BLaER1 treated with 17β-estradiol and CSF1 and Interleukin-3, amounts not matched to agents 10 nM and 100 nM (cell line): ENCODE data around the gene PRUNE2.
A peak's percentile ranks its signal among the peaks of the same experiment; 100 is the strongest.

Source experiments
- H3K27ac ChIP-seq, 11 experiments: shearing (Covaris generic); formaldehyde crosslinking; 2 replicates each; pipeline ENCODE4 v1.8.1; 2022
- H3K27me3 ChIP-seq, 11 experiments: shearing (Covaris generic); formaldehyde crosslinking; 2 replicates each; pipeline ENCODE4 v1.8.1; 2022
- H3K36me3 ChIP-seq, 11 experiments: shearing (Covaris generic); formaldehyde crosslinking; 2 replicates each; pipeline ENCODE4 v1.8.1; 2022
- H3K4me1 ChIP-seq, 10 experiments: shearing (Covaris generic); formaldehyde crosslinking; 2 replicates each; pipeline ENCODE4 v1.8.1; 2022
- H3K4me2 ChIP-seq, 11 experiments: shearing (Covaris generic); formaldehyde crosslinking; 2 replicates each; pipeline ENCODE4 v1.8.1; 2022
- H3K4me3 ChIP-seq, 10 experiments: shearing (Covaris generic); formaldehyde crosslinking; 2 replicates each; pipeline ENCODE4 v1.8.1; 2022
- H3K9ac ChIP-seq, 11 experiments: shearing (Covaris generic); formaldehyde crosslinking; 2 replicates each; pipeline ENCODE4 v1.8.1; 2022
- H3K9me3 ChIP-seq, 11 experiments: shearing (Covaris generic); formaldehyde crosslinking; replicated peaks in 1 of 11; 2 replicates each; pipeline ENCODE4 v1.8.1; 2022
- H4K20me1 ChIP-seq, 11 experiments: shearing (Covaris generic); formaldehyde crosslinking; 2 replicates each; pipeline ENCODE4 v1.8.1; 2022
- Cebpa-rat ChIP-seq, 11 experiments: shearing (Covaris generic); IDR thresholded peaks; 2 replicates each; pipeline ENCODE4 v1.8.1; 2022

Gene PRUNE2

DNA sequence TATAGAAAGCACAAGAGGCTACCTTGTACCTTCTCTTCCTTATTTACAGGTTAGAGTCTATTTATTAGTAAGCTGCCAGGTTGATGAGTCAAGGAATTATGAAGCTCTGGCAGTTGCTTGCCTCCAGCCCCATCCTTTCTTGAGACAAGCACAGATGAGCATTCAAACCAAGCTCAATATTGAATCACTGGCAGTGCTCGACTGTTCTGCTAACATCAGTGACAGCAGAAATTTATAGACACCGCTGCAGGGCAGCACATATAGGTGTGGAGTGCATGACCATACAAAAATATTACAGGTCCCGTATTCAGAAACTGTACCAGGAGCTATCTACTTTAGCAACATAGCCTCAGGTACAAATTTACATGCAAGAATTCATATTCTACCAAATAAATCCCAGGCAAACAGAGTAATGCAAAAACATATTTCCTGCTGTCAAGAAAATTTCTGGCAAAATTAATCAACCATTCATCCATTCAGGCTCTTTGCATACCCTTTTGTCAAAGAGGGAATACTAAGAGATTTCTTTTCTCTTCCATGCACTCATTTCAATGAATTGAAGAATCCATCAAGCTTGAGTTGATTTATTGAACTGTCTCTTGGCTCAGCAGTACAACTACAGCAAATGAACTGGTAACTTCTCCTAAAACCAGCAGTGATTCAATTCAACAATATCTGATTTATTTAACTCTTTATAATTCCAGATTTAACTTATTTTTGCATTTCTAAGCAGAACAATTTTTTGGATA is 168.6 kb downstream of the PRUNE2 start:
- no peaks in the 10 kb centered on the region for H3K4me1 ChIP-seq
- H3K27me3 ChIP-seq, result no peaks in the 10 kb centered on the region
- no peak overlapping the region for H3K9ac ChIP-seq
- H3K27ac ChIP-seq, result no peak overlapping the region
- H3K36me3 ChIP-seq, result no peaks in the 10 kb centered on the region
- no peak overlapping the region for H3K4me3 ChIP-seq
- no peak overlapping the region for H3K4me2 ChIP-seq
- peaks cover 1 to 9% (median 3%) of the 10 kb centered on the region in 11 experiments; a peak in 20 of 22 replicates for H3K9me3 ChIP-seq
- no peaks in the 10 kb centered on the region for H4K20me1 ChIP-seq
- no peak for TF ChIP-seq Cebpa-rat (IDR thresholded peaks at IDR 0.05)

DNA sequence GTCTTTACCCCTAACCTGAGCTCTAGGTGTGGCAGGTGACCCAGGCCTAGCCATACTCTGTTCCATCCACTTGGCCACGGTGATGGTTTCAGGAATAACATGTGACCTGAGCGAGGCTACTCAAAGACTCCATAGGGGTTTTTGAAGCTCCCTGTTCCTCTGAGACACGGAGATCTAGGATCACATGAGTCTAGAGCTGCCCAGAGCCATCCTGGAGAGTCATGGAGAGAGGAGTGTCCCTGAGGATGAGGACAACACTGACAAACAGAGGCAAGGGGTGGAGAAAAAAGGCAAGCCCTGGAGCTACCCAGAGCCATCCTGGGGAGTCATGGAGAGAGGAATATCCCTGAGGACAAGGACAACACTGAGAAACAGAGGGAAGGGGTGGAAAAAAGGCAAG is 171.2 kb downstream of the PRUNE2 start:
- no peak overlapping the region for H3K4me3 ChIP-seq
- H3K27ac ChIP-seq, result no peak overlapping the region
- H3K9me3 ChIP-seq, result no peaks in the 10 kb centered on the region
- no peaks in the 10 kb centered on the region for H3K4me1 ChIP-seq
- no peak for TF ChIP-seq Cebpa-rat (IDR thresholded peaks at IDR 0.05)
- no peaks in the 10 kb centered on the region for H4K20me1 ChIP-seq
- no peaks in the 10 kb centered on the region for H3K36me3 ChIP-seq
- no peak overlapping the region for H3K4me2 ChIP-seq
- no peak overlapping the region for H3K9ac ChIP-seq
- H3K27me3 ChIP-seq, result no peaks in the 10 kb centered on the region

DNA sequence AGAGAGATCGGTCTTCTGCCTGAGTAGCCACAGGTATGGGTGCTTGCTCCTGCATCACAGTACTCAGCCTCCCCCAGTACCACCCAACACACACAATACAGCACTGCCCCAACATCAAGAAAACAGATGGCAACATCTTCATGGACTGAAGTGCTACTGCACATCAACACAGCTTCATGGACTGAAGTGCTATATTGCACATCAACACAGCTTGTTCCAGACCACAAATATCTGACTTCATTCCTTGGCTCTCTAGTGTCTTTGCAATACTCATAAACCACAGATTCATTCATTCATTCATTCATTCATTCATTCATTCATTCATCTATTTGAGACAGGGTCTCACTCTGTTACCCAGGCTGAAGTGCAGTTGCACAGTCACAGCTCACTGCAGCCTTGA is 172.8 kb downstream of the PRUNE2 start:
- no peak overlapping the region for H3K4me3 ChIP-seq
- no peaks in the 10 kb centered on the region for H3K36me3 ChIP-seq
- H3K9me3 ChIP-seq, result no peaks in the 10 kb centered on the region
- no peaks in the 10 kb centered on the region for H4K20me1 ChIP-seq
- H3K4me1 ChIP-seq, result no peaks in the 10 kb centered on the region
- no peaks in the 10 kb centered on the region for H3K27me3 ChIP-seq
- no peak for TF ChIP-seq Cebpa-rat (IDR thresholded peaks at IDR 0.05)
- no peak overlapping the region for H3K27ac ChIP-seq
- H3K4me2 ChIP-seq, result no peak overlapping the region
- H3K9ac ChIP-seq, result no peak overlapping the region

DNA sequence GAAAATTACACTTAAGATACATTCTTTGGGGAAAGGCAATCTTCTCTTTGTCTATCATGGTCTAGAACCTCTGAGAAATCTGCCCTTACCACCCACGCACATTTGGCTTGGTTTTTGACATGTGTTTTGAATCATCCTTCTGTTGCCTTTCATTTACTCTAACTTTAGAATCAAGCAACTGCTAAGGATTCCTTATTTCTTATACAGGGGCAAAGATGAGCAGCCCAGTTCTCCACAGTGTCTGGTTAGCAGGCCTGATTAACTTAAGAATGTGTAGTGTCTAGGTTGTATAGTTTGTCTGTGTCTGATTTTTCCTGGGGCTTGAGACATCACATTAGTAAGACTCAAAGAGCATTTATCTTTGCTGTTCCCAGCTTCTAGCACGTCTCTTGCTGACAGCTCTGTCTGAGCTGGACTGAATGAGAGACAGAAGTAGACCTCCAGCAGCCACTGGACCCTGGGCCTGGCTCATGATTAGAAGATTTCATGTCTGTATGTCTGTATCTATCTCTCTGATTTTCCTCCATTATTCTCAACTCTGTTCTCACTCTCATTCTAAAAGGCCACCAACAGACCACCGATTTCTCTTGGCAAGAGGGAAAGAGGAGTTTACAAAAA is 173.5 kb downstream of the PRUNE2 start:
- H4K20me1 ChIP-seq, result no peaks in the 10 kb centered on the region
- no peak overlapping the region for H3K27ac ChIP-seq
- TF ChIP-seq Cebpa-rat (IDR thresholded peaks at IDR 0.05), result no peak
- no peak overlapping the region for H3K9ac ChIP-seq
- H3K27me3 ChIP-seq, result no peaks in the 10 kb centered on the region
- no peaks in the 10 kb centered on the region for H3K36me3 ChIP-seq
- H3K4me2 ChIP-seq, result no peak overlapping the region
- H3K9me3 ChIP-seq, result no peaks in the 10 kb centered on the region
- no peak overlapping the region for H3K4me3 ChIP-seq
- no peaks in the 10 kb centered on the region for H3K4me1 ChIP-seq

DNA sequence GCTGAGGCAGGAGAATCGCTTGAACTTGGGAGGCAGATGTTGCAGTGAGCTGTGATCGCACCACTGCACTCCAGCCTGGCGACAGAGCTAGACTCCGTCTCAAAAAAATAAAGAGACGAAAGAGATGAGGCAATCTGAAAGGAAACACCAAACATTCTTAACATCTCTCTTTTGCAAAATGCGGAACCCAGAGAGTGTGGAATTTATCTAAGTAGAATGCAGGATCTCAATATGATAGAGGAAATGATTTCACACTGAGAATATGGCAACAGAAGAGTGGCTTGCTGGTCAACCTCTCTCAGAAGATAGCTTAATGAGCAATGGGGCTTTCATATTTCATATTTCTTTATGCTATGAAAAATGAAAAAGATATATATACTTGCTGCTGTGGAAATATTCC is 175.1 kb downstream of the PRUNE2 start:
- no peak overlapping the region for H3K4me3 ChIP-seq
- no peak overlapping the region for H3K4me2 ChIP-seq
- peaks cover 0 to 3% (median 1%) of the 10 kb centered on the region in 10 experiments; a peak in 8 of 20 replicates for H3K4me1 ChIP-seq
- H3K9me3 ChIP-seq, result no peaks in the 10 kb centered on the region
- no peak for TF ChIP-seq Cebpa-rat (IDR thresholded peaks at IDR 0.05)
- no peaks in the 10 kb centered on the region for H3K27me3 ChIP-seq
- H3K9ac ChIP-seq, result no peak overlapping the region
- no peaks in the 10 kb centered on the region for H3K36me3 ChIP-seq
- no peak overlapping the region for H3K27ac ChIP-seq
- no peaks in the 10 kb centered on the region for H4K20me1 ChIP-seq

DNA sequence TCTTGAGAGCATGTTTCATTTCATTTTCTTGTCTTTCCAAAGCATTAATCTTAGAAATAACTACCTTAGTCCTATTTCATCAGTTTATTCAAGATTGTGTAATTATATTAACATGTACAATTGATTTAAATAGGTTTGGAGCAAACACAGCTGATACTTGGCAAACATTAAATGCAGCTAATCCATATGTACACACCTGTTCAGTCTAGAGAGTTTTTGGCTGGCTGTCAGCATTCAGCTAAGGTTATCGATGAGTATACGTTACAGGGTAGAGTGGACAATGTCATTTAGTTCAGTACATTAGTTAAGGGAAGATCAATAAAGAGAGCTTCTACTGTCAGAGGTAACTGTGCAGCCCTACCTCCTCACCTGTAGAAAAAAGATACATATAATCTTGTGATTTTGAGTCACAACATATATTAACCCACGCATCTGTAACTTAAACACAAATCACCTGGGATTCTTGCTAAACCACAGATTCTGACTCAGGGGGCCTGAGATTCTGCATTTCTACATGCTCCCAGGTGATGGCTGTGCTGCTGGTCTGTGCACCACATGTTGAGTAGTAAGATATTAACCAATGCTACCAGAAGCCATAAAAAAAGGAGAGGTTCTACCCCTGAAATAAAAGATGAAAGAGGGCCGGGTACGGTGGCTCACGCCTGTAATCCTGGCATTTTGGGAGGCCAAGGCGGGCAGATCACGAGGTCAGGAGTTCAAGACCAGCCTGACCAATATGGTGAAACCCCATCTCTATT is 175.8 kb downstream of the PRUNE2 start:
- no peak overlapping the region for H3K27ac ChIP-seq
- H4K20me1 ChIP-seq, result no peaks in the 10 kb centered on the region
- no peak overlapping the region for H3K4me2 ChIP-seq
- no peak for TF ChIP-seq Cebpa-rat (IDR thresholded peaks at IDR 0.05)
- no peaks in the 10 kb centered on the region for H3K36me3 ChIP-seq
- no peak overlapping the region for H3K4me3 ChIP-seq
- no peaks in the 10 kb centered on the region for H3K9me3 ChIP-seq
- H3K4me1 ChIP-seq, result peaks cover under 1 to 9% (median 8%) of the 10 kb centered on the region in 10 experiments; a peak in 17 of 20 replicates
- H3K9ac ChIP-seq, result no peak overlapping the region
- H3K27me3 ChIP-seq, result no peaks in the 10 kb centered on the region

DNA sequence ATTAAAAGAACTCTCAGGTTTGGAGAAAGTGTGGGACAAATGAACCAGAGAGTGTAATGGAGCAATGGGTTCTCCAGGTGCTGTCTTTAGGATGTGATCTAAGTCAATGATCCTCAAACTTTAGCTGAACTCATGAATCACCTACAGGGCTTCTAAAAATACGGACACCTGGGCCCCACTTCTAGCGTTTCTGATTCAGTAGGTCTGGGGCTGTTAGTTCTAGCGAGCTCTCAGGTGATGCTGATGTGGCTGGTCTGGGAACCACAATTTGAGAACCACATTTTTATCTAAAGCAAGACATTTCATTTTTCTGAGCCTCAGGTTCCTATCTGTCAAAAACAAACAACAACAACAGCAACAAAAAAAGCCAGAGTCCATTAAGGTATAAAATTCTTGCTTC is 176.8 kb downstream of the PRUNE2 start:
- H3K9ac ChIP-seq, result no peak overlapping the region
- no peak overlapping the region for H3K4me3 ChIP-seq
- no peaks in the 10 kb centered on the region for H3K36me3 ChIP-seq
- no peak overlapping the region for H3K4me2 ChIP-seq
- H3K27me3 ChIP-seq, result no peaks in the 10 kb centered on the region
- no peaks in the 10 kb centered on the region for H4K20me1 ChIP-seq
- no peak overlapping the region for H3K27ac ChIP-seq
- H3K9me3 ChIP-seq, result no peaks in the 10 kb centered on the region
- TF ChIP-seq Cebpa-rat (IDR thresholded peaks at IDR 0.05), result no peak
- H3K4me1 ChIP-seq, result peaks cover 8 to 20% (median 18%) of the 10 kb centered on the region in 10 experiments; a peak in 19 of 20 replicates

DNA sequence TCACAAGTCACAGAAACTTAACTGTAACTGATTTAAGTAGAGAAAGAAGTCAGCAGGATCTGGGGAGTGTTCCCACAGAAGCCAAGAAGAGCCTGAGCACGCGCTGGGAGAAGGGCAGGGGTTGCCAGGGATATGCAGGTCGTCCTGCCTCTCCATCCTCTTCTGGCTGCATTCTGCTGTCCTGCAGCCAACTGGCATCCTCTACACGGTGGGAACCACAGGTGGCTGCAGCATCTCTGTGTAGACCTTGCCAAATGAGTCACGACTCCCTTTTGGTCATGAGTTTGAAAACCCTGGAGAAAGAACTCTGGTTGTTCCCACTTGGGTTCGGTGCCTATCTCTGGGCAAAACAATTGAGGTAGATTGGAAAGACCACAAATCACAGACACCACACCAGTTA is 180.0 kb downstream of the PRUNE2 start:
- no peaks in the 10 kb centered on the region for H3K36me3 ChIP-seq
- H3K4me3 ChIP-seq, result no peak overlapping the region
- peak overlapping the region in 8 of 11 experiments; percentile 45 to 74 (median 54); a peak in 11 of 22 replicates for H3K4me2 ChIP-seq
- no peaks in the 10 kb centered on the region for H3K27me3 ChIP-seq
- no peaks in the 10 kb centered on the region for H3K9me3 ChIP-seq
- no peak overlapping the region for H3K9ac ChIP-seq
- peaks cover 8 to 27% (median 19%) of the 10 kb centered on the region in 10 experiments; a peak in 19 of 20 replicates for H3K4me1 ChIP-seq
- H3K27ac ChIP-seq, result no peak overlapping the region
- no peaks in the 10 kb centered on the region for H4K20me1 ChIP-seq
- TF ChIP-seq Cebpa-rat (IDR thresholded peaks at IDR 0.05), result no peak

DNA sequence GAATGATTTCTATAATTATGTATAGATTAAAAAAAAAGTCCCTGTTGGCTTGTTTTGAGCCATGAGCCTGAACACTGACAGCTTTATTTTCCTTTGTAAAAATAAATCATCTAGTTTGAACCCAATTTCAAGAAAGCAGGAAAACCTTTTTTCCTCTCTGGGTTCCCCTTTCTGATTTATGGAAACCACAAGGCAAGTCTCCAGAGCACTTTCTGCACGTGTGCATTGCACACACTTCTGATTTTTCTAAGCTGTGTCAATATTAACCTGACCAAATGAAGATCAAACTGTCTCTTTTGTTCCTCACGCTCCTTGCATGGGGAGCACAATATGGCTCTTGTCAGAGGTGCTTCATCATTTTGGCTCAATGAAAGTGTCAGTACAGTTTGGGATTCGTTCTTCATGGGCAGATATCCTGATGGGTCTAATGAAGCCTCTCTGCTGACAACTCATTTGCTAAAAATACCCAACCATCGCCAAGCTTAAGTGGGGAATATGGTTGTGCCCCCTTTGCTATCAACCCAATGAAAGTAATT is 180.8 kb downstream of the PRUNE2 start:
- Histone ChIP-seq H3K36me3 (no peaks in the 10 kb centered on the region), H3K27ac (no peak overlapping the region), H3K9me3 (no peaks in the 10 kb centered on the region), H3K9ac (no peak overlapping the region), H4K20me1 (no peaks in the 10 kb centered on the region), H3K4me3 (no peak overlapping the region), H3K27me3 (no peaks in the 10 kb centered on the region), H3K4me2 (peak overlapping the region; percentile 3 to 74 (median 51); a peak in 21 of 22 replicates), H3K4me1 (peaks cover 8 to 27% (median 19%) of the 10 kb centered on the region in 10 experiments; a peak in 19 of 20 replicates)
- no peak for TF ChIP-seq Cebpa-rat (IDR thresholded peaks at IDR 0.05)
